ENCODE data around the gene TNFAIP2. TPM values are rescaled to one million over a fixed set of nuclear protein-coding genes. Genes with fewer than 3 reads are reported as not detected.

Gene TNFAIP2
- total RNA-seq, 1 donor from 2014 or later = 21.9 TPM

- no peak overlapping the region for H3K27ac ChIP-seq (ENCODE audit: low read depth, low read length)
- peaks cover 3 to 15% (median 5%) of the 10 kb centered on the region in 3 donors for H3K27me3 ChIP-seq (ENCODE audit: control insufficient read depth in 3 of 3, insufficient read depth in 3 of 3, low read length in 3 of 3)
- no peak overlapping the region for H3K9ac ChIP-seq (ENCODE audit: low read depth in 1 of 3, low read length in 3 of 3)
These were observed 18.0 kb downstream of the TNFAIP2 start for GRCh38 chr14:103141117-103141796.

GRCh38 chr14:103142026-103142425, 18.8 kb downstream of the TNFAIP2 start:
- Histone ChIP-seq H3K27me3 (ENCODE audit: control insufficient read depth in 3 of 3, insufficient read depth in 3 of 3, low read length in 3 of 3) (peaks cover 3 to 15% (median 8%) of the 10 kb centered on the region in 3 donors), H3K4me1 (ENCODE audit: control insufficient read depth in 3 of 3, insufficient read depth in 3 of 3, low read length in 3 of 3) (peaks cover 5 to 12% (median 9%) of the 10 kb centered on the region in 3 donors), H3K9ac (ENCODE audit: low read depth in 1 of 3, low read length in 3 of 3) (no peak overlapping the region), H3K27ac (ENCODE audit: low read depth, low read length) (no peak overlapping the region), H3K9me3 (ENCODE audit: control insufficient read depth in 3 of 3, low read length in 3 of 3) (no peaks in the 10 kb centered on the region), H3K4me3 (ENCODE audit: low read length in 3 of 3) (no peak overlapping the region), H3K36me3 (ENCODE audit: control insufficient read depth in 3 of 3, insufficient read depth in 3 of 3, low read length in 3 of 3) (no peaks in the 10 kb centered on the region)

More at GRCh38 chr14:103141117-103141796, 18.0 kb downstream of the TNFAIP2 start:
- Histone ChIP-seq H3K9me3 (ENCODE audit: control insufficient read depth in 3 of 3, low read length in 3 of 3) (no peaks in the 10 kb centered on the region), H3K4me1 (ENCODE audit: control insufficient read depth in 3 of 3, insufficient read depth in 3 of 3, low read length in 3 of 3) (peaks cover 5 to 19% (median 16%) of the 10 kb centered on the region in 3 donors), H3K36me3 (ENCODE audit: control insufficient read depth in 3 of 3, insufficient read depth in 3 of 3, low read length in 3 of 3) (no peaks in the 10 kb centered on the region), H3K4me3 (ENCODE audit: low read length in 3 of 3) (no peak overlapping the region)

GRCh38 chr14:103142721-103143302, 19.6 kb downstream of the TNFAIP2 start:
- Histone ChIP-seq H3K27me3 (ENCODE audit: control insufficient read depth in 3 of 3, insufficient read depth in 3 of 3, low read length in 3 of 3) (peaks cover 3 to 15% (median 8%) of the 10 kb centered on the region in 3 donors), H3K4me1 (ENCODE audit: control insufficient read depth in 3 of 3, insufficient read depth in 3 of 3, low read length in 3 of 3) (peaks cover 5 to 9% (median 5%) of the 10 kb centered on the region in 3 donors), H3K9ac (ENCODE audit: low read depth in 1 of 3, low read length in 3 of 3) (no peak overlapping the region), H3K27ac (ENCODE audit: low read depth, low read length) (no peak overlapping the region), H3K9me3 (ENCODE audit: control insufficient read depth in 3 of 3, low read length in 3 of 3) (no peaks in the 10 kb centered on the region), H3K36me3 (ENCODE audit: control insufficient read depth in 3 of 3, insufficient read depth in 3 of 3, low read length in 3 of 3) (no peaks in the 10 kb centered on the region), H3K4me3 (ENCODE audit: low read length in 3 of 3) (no peak overlapping the region)

GRCh38 chr14:103143506-103143905, 20.2 kb downstream of the TNFAIP2 start:
- Histone ChIP-seq H3K27ac (ENCODE audit: low read depth, low read length) (no peak overlapping the region), H3K4me1 (ENCODE audit: control insufficient read depth in 3 of 3, insufficient read depth in 3 of 3, low read length in 3 of 3) (peaks cover 3 to 9% (median 5%) of the 10 kb centered on the region in 3 donors), H3K9ac (ENCODE audit: low read depth in 1 of 3, low read length in 3 of 3) (no peak overlapping the region), H3K9me3 (ENCODE audit: control insufficient read depth in 3 of 3, low read length in 3 of 3) (no peaks in the 10 kb centered on the region), H3K4me3 (ENCODE audit: low read length in 3 of 3) (no peak overlapping the region), H3K27me3 (ENCODE audit: control insufficient read depth in 3 of 3, insufficient read depth in 3 of 3, low read length in 3 of 3) (peaks cover 3 to 15% (median 8%) of the 10 kb centered on the region in 3 donors), H3K36me3 (ENCODE audit: control insufficient read depth in 3 of 3, insufficient read depth in 3 of 3, low read length in 3 of 3) (no peaks in the 10 kb centered on the region)

- no peaks in the 10 kb centered on the region for H3K9me3 ChIP-seq (ENCODE audit: control insufficient read depth in 3 of 3, low read length in 3 of 3)
- no peak overlapping the region for H3K4me3 ChIP-seq (ENCODE audit: low read length in 3 of 3)
- no peaks in the 10 kb centered on the region for H3K36me3 ChIP-seq (ENCODE audit: control insufficient read depth in 3 of 3, insufficient read depth in 3 of 3, low read length in 3 of 3)
- H3K27me3 ChIP-seq (ENCODE audit: control insufficient read depth in 3 of 3, insufficient read depth in 3 of 3, low read length in 3 of 3) = peaks cover 5 to 15% (median 8%) of the 10 kb centered on the region in 3 donors
- H3K4me1 ChIP-seq (ENCODE audit: control insufficient read depth in 3 of 3, insufficient read depth in 3 of 3, low read length in 3 of 3) = peaks cover 0 to 9% (median 5%) of the 10 kb centered on the region in 3 donors
- H3K27ac ChIP-seq (ENCODE audit: low read depth, low read length) = no peak overlapping the region
- H3K9ac ChIP-seq (ENCODE audit: low read depth in 1 of 3, low read length in 3 of 3) = no peak overlapping the region
These were observed 20.8 kb downstream of the TNFAIP2 start for GRCh38 chr14:103144085-103144484.

GRCh38 chr14:103146141-103146709, 23.0 kb downstream of the TNFAIP2 start:
- H3K9ac ChIP-seq (ENCODE audit: low read depth in 1 of 3, low read length in 3 of 3) = no peak overlapping the region
- peaks cover 5 to 15% (median 8%) of the 10 kb centered on the region in 3 donors for H3K27me3 ChIP-seq (ENCODE audit: control insufficient read depth in 3 of 3, insufficient read depth in 3 of 3, low read length in 3 of 3)
- peaks cover 0 to 6% (median 4%) of the 10 kb centered on the region in 3 donors for H3K4me1 ChIP-seq (ENCODE audit: control insufficient read depth in 3 of 3, insufficient read depth in 3 of 3, low read length in 3 of 3)
- no peaks in the 10 kb centered on the region for H3K9me3 ChIP-seq (ENCODE audit: control insufficient read depth in 3 of 3, low read length in 3 of 3)
- no peaks in the 10 kb centered on the region for H3K36me3 ChIP-seq (ENCODE audit: control insufficient read depth in 3 of 3, insufficient read depth in 3 of 3, low read length in 3 of 3)
- H3K4me3 ChIP-seq (ENCODE audit: low read length in 3 of 3) = no peak overlapping the region
- H3K27ac ChIP-seq (ENCODE audit: low read depth, low read length) = no peak overlapping the region

- no peak overlapping the region for H3K4me3 ChIP-seq (ENCODE audit: low read length in 3 of 3)
- peaks cover 3% of the 10 kb centered on the region in 3 donors for H3K4me1 ChIP-seq (ENCODE audit: control insufficient read depth in 3 of 3, insufficient read depth in 3 of 3, low read length in 3 of 3)
- H3K27ac ChIP-seq (ENCODE audit: low read depth, low read length) = no peak overlapping the region
These were observed 26.3 kb downstream of the TNFAIP2 start for GRCh38 chr14:103149351-103150237.

GRCh38 chr14:103151270-103151945, 28.1 kb downstream of the TNFAIP2 start:
- H3K27me3 ChIP-seq (ENCODE audit: control insufficient read depth in 3 of 3, insufficient read depth in 3 of 3, low read length in 3 of 3) = peaks cover 0 to 2% (median 2%) of the 10 kb centered on the region in 3 donors
- H3K4me1 ChIP-seq (ENCODE audit: control insufficient read depth in 3 of 3, insufficient read depth in 3 of 3, low read length in 3 of 3) = peaks cover 19 to 21% (median 19%) of the 10 kb centered on the region in 3 donors
- H3K9ac ChIP-seq (ENCODE audit: low read depth in 1 of 3, low read length in 3 of 3) = no peak overlapping the region
- no peaks in the 10 kb centered on the region for H3K9me3 ChIP-seq (ENCODE audit: control insufficient read depth in 3 of 3, low read length in 3 of 3)
- H3K27ac ChIP-seq (ENCODE audit: low read depth, low read length) = no peak overlapping the region
- no peak overlapping the region for H3K4me3 ChIP-seq (ENCODE audit: low read length in 3 of 3)
- no peaks in the 10 kb centered on the region for H3K36me3 ChIP-seq (ENCODE audit: control insufficient read depth in 3 of 3, insufficient read depth in 3 of 3, low read length in 3 of 3)

More at GRCh38 chr14:103149351-103150237, 26.3 kb downstream of the TNFAIP2 start:
- peaks cover 0 to 6% (median 2%) of the 10 kb centered on the region in 3 donors for H3K27me3 ChIP-seq (ENCODE audit: control insufficient read depth in 3 of 3, insufficient read depth in 3 of 3, low read length in 3 of 3)
- H3K9me3 ChIP-seq (ENCODE audit: control insufficient read depth in 3 of 3, low read length in 3 of 3) = no peaks in the 10 kb centered on the region
- H3K9ac ChIP-seq (ENCODE audit: low read depth in 1 of 3, low read length in 3 of 3) = no peak overlapping the region
- no peaks in the 10 kb centered on the region for H3K36me3 ChIP-seq (ENCODE audit: control insufficient read depth in 3 of 3, insufficient read depth in 3 of 3, low read length in 3 of 3)

- Histone ChIP-seq H3K9me3 (ENCODE audit: control insufficient read depth in 3 of 3, low read length in 3 of 3) (no peaks in the 10 kb centered on the region), H3K4me1 (ENCODE audit: control insufficient read depth in 3 of 3, insufficient read depth in 3 of 3, low read length in 3 of 3) (peaks cover 27 to 28% (median 28%) of the 10 kb centered on the region in 3 donors), H3K27ac (ENCODE audit: low read depth, low read length) (no peak overlapping the region), H3K9ac (ENCODE audit: low read depth in 1 of 3, low read length in 3 of 3) (peak overlapping the region in 1 of 3 donors; percentile 60), H3K27me3 (ENCODE audit: control insufficient read depth in 3 of 3, insufficient read depth in 3 of 3, low read length in 3 of 3) (no peaks in the 10 kb centered on the region), H3K36me3 (ENCODE audit: control insufficient read depth in 3 of 3, insufficient read depth in 3 of 3, low read length in 3 of 3) (no peaks in the 10 kb centered on the region), H3K4me3 (ENCODE audit: low read length in 3 of 3) (no peak overlapping the region)
These were observed 31.7 kb downstream of the TNFAIP2 start for GRCh38 chr14:103155010-103155409.
